H54 (cell line): ENCODE measurements around the gene GALK1.

Source experiments
- DNase-seq: peaks from one replicate; pipeline ENCODE4 v3.0.0; 2011; ENCODE audit warnings: low spot score, mixed read lengths; ENCODE audit not compliant: insufficient read length
- FAIRE-seq: peaks from 3 replicates; lab custom pipeline; 2011; peaks lifted over from hg19 to GRCh38; lab: Jason Lieb, UNC
- POLR2A ChIP-seq: IDR thresholded peaks from 2 replicates; pipeline ENCODE4 v1.6.1; 2011; ENCODE audit warnings: low read depth, mild to moderate bottlenecking, low read length

The GALK1 gene

GRCh38 chr17:75739801-75740200 lies 25.2 kb downstream of the GALK1 start:
- TF ChIP-seq POLR2A: no peak
- DNase-seq: no peak
- no peak for FAIRE-seq

GRCh38 chr17:75739174-75739573 lies 25.8 kb downstream of the GALK1 start:
- no peak for DNase-seq
- no peak for FAIRE-seq
- no peak for TF ChIP-seq POLR2A

GRCh38 chr17:75738218-75738802 lies 26.7 kb downstream of the GALK1 start:
- FAIRE-seq: no peak
- TF ChIP-seq POLR2A: no peak
- DNase-seq: no peak

- no peak for FAIRE-seq
- no peak for DNase-seq
- no peak for TF ChIP-seq POLR2A
Observed at GRCh38 chr17:75737133-75737962, 27.6 kb downstream of the GALK1 start.

GRCh38 chr17:75736173-75736835 lies 28.7 kb downstream of the GALK1 start:
- DNase-seq: no peak
- FAIRE-seq: no peak

GRCh38 chr17:75734674-75735294 lies 30.2 kb downstream of the GALK1 start:
- DNase-seq (no peak), FAIRE-seq (no peak)
- TF ChIP-seq POLR2A: no peak

More at GRCh38 chr17:75736173-75736835, 28.7 kb downstream of the GALK1 start:
- no peak for TF ChIP-seq POLR2A

GRCh38 chr17:75733471-75733870 lies 31.5 kb downstream of the GALK1 start:
- FAIRE-seq (no peak), DNase-seq (no peak)
- no peak for TF ChIP-seq POLR2A

GRCh38 chr17:75731716-75732498 lies 33.1 kb downstream of the GALK1 start:
- DNase-seq (no peak), FAIRE-seq (no peak)
- TF ChIP-seq POLR2A: no peak

GRCh38 chr17:75731086-75731715 lies 33.8 kb downstream of the GALK1 start:
- DNase-seq (no peak), FAIRE-seq (no peak)
- TF ChIP-seq POLR2A: no peak

- DNase-seq: no peak
- FAIRE-seq: no peak
- TF ChIP-seq POLR2A: no peak
Observed at GRCh38 chr17:75730065-75730464, 34.9 kb downstream of the GALK1 start.

GRCh38 chr17:75729351-75729750 lies 35.6 kb downstream of the GALK1 start:
- FAIRE-seq: no peak
- TF ChIP-seq POLR2A: no peak
- DNase-seq: no peak

- DNase-seq (no peak), FAIRE-seq (no peak)
- no peak for TF ChIP-seq POLR2A
Observed at GRCh38 chr17:75727391-75727790, 37.6 kb downstream of the GALK1 start.

- no peak for DNase-seq
- no peak for FAIRE-seq
- TF ChIP-seq POLR2A: no peak
Observed at GRCh38 chr17:75725504-75725903, 39.5 kb downstream of the GALK1 start.
